HG02852 (cell line): ENCODE measurements around the gene RTN4.
A peak's percentile ranks its signal among the peaks of the same experiment; 100 is the strongest.

ENCODE experiments used
- ATAC-seq: cut with Tn5 transposase; IDR thresholded peaks from one replicate; pipeline ENCODE4 v1.9.1; 2021; ENCODE audit warnings: mild to moderate bottlenecking, moderate library complexity; ENCODE audit not compliant: unreplicated experiment

Gene RTN4

DNA sequence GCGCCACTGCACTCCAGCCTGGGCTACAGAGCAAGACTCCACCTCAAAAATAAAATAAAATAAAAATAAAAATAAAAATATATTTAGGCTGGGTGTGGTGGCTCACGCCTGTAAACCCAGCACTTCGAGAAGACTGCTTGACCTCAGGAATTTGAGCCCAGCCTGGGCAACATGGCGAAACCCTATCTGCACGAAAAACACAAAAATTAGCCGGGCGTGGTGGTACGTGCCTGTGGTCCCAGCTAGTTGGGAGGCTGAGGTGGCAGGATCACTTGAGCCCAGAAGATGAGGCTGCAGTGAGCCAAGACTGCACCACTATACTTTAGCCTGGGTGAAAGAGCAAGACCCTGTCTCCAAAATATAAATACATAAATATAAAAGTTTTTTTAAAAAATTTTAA is 6.4 kb downstream of the RTN4 start:
- ATAC-seq: no peak

DNA sequence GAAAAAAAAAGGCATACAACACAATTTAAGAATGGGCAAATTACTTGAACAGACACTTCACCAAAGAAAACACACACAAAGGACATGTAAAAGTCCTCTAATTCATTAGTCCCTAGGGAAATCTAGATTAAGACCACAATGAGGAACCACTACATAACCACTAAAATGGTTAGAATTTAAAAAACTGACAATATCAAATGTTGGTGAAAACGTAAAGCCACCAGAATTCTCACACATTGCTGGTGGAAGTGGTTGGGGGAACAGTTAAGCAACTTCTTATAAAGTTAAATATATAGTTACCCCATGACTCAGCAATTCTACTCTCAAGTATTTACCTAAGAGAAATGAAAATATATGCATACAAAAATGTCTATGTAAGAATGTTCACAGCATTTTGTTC is 11.8 kb downstream of the RTN4 start:
- no peak for ATAC-seq

DNA sequence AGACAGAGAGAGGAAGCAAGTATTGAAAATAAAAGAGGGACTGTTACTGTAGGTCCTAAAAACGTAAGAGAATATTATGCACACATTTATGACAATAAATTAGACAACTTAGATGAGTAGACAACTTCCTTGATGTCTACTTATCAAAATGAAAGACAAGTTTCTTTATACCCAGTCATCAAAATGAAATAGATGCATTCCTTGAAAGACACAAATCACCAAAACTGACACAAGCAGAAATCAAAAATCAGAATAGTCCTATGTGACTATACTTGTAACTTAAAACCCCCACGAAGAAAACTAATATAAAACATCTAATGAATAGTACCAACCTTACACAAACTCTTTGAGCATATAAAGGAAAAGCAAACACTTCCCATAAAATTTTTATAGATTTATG is 14.5 kb downstream of the RTN4 start:
- ATAC-seq: no peak

DNA sequence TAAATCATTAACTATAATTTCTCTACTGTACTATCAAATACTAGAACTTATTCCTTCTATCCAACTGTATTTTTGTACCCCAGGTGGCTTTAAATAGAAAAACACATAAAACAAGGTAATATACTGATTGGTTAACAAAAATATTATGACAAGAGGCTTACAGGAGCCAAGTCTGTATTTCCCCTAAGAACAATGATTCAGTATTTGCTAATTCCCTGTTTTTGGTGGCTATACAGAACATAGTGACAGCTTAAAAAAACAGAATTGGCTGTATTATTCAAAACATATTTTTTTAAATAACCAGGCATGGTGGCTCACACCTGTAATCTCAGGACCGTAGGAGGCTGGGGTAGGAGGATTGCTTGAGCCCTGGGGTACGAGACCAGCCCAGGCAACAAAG is 16.3 kb downstream of the RTN4 start:
- no peak for ATAC-seq

DNA sequence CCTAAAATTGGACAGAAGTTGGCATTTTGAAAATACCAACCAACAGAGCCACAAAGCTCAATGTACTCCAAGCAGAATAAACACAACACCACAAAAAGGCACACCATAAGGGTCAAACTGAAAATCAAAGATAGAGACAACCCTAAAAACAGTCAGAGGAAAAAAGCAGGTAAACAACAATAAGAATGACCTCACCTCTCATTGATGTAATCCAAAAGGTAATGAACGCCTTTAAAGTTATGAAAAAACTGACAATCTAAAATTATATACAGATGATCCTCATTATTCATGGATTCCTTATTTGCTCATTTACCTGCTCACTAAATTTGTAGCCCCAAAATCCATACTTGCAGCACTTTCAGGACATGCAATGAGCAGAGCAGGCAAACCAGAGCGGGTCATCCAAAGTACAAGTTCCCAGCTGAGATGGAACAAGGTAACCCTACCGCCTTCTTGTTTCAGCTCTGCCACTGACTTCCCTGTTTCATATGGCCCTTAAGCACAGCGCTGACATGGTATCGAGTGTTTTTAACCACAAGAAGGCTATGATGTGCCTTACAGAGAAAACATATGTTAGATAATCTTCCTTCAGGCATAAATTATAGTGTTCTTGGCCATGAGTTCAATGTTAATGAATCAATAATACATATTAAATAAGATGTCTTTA is 17.0 kb downstream of the RTN4 start:
- peak; percentile 96 for ATAC-seq

DNA sequence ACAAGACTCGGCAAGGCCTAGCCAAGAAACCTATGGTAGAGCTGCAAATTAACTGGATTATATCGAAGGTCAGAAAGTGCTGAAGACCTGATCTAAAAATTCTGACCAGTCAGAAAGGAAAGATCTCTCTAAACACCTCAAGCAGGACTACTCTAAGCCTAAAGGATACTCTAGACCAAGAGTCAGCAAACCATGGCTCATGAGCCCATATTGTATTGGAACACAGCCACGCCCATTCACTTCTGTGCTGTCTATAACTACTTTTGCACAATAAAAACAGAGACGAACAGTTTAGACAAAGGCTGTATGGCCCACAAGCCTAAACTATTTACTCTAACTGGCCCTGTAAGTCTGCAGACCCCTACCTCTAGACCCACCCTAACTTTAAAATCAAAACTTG is 18.7 kb downstream of the RTN4 start:
- no peak for ATAC-seq

DNA sequence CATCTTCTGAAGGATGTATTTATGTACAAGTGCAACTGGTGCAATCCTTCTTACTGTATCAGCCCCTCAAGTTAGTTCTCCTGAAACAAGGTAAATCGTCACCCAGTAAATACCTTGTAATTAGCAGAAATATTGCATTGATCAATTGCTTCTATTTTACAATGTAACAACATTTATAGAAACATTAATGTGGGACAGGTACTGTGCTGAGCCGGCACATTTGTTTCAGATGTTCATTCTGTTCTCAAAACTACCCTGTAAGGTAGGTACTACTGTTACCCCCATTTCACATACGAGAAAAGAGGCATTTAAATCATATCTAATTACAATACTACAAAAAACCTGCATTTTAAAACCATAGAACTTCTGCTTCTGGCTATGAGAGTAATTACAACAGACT is 19.5 kb downstream of the RTN4 start:
- ATAC-seq: no peak

DNA sequence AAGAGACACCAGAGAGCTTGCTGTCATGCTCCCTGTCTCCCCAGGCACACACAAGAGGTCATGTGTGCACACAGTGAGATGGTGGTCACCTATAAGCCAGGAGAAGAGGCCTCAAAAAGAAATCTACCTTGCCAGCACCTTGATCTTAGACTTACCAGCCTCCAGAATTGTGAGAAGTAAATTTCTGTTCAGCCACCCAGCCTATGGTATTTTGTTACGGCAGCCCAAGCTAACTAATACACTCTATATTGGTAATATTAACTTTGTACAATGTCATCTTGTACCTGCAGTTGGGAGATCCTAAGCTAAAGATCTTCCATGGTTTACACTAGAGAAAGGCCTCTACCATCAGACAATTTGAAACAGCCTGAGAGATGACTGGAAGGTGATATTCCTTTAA is 21.2 kb downstream of the RTN4 start:
- ATAC-seq: no peak

DNA sequence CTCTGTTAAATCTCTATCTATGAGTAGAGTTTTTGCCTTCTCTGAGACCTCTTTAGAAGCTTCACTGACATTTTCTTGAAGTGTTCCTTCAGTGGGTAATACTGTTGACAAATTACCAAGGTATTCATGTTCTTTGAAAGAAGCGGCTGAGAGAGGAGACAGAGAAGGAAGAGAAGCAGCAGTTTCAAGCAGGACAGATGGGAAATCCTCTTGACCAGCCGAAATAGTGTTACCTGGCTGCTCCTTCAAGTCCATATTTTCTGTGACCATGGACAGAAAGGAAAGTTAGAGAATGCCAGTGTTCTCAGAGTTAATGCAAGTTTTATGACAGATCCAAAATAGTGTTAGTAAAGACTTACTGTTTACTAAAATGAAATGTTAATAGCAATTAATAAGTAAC is 23.0 kb downstream of the RTN4 start:
- ATAC-seq: no peak

DNA sequence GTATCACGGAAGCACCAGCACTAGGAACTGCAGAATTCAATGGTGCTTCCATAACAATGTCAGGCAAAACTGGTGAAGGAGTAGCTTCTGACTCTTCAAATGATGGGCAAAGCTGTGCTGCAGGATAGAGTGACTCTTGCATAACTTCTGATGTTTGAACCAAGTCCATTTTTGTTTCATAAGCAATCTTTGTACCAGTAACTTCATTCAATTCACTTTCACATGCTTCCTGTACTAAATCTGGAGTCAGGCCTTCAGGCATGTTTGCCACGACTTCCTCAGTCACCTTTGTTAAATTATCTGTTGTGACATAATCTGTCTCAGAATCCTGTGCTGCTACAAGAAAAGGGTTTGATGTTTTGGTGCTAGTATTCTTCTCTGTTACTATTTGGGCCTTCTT is 24.0 kb downstream of the RTN4 start:
- no peak for ATAC-seq

DNA sequence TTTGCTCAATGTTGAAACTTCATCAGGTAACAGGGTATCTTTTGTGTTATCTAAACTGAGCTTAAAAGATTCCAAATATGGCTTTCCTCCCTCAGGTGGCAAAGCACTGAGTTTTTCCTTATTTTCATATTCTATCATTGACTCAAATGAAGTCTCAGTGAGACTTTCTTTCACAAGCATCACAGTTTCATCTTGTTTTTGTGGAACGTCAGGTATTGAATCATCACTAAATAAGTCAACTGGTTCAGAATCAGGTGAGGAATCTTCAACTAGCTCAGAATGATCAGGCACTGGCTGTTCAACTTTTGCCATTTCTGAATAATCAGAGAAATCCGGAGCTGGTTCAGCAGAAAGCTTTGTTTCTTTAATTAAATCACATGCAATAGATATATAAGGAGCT is 24.6 kb downstream of the RTN4 start:
- peak; percentile 43 for ATAC-seq

DNA sequence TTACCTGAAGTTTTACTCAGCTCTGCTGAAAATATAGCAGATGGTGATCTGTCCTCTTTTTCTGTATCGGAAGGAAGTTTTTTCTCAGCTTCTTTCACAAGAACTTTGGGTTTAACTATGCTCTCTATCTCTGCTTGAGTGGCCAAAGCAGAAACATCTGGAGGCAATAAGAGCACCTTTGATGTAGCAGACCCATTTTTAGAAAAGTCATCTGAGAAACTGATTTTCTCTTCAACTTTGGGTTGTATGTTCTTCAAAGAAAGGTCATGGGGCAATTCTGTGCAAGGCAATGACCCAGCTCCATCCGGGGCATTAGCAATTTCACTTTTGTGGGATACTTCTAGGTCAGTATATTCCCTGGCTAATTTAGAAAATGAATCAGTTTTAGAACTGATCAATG is 25.2 kb downstream of the RTN4 start:
- ATAC-seq: peak; percentile 85

DNA sequence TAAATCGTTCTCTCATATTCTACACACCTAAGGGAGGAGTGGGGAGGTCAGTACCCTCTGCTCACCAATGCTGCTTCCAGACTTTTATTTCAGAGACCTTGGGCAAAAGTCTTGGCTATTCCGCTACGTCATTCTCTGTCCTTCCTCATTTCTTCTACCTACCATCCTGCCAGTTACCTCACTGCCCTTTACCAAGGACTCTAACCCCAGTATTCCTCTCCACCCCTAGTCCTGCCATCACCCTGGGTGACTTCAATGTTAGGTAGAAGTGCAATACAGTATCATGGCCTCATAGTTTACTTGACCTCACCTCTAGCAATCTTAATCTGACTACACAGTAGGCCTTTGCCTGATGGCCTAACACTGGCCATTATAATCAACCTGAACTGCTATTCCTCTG is 27.8 kb downstream of the RTN4 start:
- no peak for ATAC-seq

DNA sequence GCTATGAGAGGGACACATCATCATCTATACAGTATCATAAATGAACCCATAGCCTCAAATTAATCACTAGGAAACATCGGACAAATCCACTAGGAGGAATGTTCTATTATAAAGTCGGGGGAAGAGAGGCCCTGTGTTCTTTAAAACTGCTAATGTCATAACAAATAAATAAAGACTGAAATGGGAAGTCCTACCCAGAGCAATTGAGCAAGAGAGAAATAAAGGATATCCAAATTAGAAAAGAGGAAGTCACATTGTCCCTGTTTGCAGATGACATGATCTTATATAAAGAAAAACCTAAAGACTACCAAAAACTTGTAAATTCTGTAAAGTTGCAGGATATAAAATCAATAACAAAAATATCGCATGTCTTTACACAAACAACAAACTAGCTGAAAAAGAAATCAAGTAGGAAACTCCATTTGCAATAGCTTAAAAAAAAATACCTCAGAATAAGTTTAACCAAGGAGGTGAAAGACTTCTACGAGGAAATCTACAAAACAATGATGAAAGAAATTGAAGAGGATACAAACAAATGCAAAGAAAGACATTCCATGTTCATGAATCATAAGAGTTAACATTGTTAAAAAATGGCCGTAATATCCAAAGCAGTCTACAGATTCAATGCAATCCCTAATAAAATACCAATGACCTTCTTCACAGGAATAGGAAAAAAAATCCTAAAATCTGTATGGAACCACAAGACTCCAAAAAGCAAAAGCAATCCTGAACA is 30.6 kb downstream of the RTN4 start:
- ATAC-seq: no peak

DNA sequence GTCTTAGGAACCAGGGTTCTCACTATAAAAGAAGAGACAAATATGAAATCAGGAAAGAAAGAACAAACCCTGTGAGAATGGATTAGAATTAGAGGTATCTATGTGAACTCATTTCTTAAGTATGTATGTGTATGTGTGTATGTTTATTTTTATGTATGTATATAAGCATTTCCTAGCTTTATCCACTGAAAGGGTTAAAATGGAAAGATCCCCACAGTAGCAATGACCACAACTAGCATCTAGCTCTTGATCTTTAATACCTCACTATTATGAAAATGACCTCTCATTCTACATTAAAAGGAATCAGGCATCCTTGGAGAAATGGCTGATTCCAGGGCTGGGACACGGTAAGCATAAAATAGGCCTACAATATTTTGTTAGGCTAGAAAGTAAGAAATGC is 31.6 kb downstream of the RTN4 start:
- ATAC-seq: no peak

DNA sequence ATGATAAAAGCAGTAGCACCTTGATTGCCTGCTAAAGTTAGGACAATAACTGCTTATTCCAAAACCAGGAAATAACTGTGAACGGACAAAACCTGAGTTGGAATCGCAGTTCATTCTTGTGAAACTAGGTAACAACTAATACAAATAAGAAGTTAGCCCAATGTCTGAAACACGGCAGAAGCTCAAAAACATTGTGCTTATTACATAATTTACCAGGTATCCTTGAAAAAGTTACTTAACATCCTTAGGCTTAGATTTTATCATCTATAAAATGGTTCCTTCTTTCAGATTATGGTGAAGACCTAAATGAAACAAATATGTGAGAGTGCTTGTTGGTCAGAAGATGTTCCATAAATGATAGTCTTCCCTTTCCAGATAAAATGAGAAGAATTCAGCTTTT is 32.4 kb downstream of the RTN4 start:
- no peak for ATAC-seq

DNA sequence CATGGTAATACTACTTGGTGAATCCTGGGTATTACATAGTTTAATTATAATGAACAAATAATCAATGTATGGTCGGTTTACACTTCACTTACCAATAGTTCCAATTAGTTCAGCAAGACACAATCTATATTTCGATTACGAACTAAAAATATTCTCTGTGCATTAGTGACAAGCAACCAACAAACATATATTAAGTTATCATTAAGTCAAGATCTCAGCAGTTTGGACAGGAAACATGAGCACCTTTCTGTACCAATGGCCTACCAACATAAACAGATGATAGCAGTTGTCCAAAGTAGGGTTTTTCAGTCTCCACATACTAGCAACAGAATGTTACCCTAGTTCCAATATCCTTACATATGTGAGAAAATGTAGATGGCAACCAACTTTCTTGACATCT is 32.8 kb downstream of the RTN4 start:
- no peak for ATAC-seq

DNA sequence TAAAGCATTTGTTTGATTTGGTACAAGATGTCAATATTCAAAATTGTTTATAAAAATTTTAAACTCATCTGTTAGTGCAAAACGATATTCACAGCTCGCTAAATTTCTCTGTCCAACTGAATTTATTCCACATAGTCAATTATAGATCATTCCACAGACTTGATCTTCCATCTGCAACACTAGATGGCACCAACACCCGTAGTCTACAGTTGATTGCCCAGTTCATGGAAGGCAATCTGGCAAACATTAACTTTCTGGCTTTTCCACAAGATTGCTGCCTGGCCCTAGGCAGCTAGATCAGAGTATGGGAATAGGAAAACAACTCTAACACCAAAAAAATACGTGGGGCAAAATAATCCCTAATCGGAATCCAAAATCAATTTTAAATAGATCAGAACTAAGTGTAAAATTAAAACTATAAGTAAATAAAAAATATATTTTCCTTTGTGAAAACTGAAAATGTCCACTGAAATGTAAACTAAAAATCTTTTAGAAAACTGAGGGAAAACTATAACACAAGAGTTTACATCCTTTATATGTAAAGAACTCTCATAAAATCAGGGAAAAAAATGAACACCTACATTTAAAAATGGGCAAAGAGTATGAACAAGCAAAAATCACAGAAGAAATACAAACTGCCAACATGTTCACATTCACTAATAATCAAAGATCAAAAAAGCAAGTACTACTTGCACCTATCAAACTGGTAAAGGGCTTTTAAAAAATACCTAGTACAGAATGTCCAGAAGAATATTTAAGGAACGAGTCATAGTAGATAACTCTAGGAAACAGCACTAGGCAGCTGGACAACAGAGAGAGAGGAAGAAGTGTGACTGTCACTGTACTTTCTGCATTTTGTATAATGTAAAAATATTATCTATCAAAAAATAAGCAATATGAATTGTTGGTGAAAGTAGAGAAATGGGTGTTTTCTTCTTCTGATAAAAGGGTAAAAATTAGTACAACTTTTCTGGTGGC is 35.0 kb downstream of the RTN4 start:
- ATAC-seq: no peak

DNA sequence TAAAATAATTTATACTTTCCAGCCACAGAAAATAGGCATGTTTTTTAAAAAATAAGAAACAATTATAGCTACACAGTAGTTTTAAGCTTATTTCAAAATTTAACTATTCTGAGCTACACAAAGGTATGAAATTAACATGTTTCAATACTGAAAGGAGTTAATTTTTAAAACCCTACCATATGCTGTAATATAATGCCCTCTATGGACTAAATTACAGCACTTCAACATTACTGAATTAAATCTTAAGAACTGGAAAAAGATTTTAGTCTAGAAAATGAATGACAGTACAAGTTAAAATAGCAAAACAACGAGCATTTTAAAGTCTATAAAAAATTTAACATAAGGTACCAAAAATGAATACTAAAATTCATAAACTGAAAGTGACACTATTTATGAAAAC is 36.3 kb downstream of the RTN4 start:
- ATAC-seq: no peak

DNA sequence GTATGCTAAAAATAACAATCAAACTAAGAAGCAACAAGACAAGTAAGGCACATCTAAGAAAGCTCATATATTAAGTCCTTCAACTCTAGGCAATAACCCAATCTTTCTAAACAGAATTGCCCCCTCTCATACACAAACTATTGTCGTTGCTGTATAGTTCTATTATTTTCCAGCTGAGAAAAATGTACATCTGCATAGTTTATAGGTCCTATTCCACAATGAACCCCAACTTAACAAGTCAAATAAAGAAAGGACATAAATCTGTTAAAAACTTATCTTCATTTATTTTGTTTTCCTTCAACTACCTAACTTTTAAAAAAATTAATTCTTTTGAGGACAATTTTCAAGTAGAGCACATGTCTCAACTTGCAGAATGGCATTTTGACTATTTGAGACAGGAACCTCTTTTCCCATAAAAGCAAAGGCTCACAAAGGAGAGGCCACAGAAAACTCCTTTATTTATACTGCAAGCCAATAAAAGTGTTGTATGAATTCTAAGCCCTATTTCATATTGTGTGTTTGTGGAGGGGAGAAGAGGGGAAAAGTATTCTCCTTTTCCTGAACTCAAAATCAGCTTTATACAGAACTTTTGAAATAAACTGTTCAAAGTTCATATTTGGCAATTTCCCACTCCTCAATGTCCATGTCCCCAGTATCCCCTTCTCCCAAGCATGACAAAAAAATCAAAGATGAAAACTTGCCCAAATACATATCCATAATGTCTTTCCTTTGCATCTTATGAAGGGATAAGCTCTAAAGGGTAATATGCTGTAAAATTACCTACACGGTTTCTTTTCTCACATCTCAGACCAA is 37.4 kb downstream of the RTN4 start:
- no peak for ATAC-seq
